Immature natural killer cell (primary cell): ENCODE measurements around the gene EEF1B2. TPM values are rescaled to one million over a fixed set of nuclear protein-coding genes. Genes with fewer than 3 reads are reported as not detected.
"Not testable (repeated sequence)": the region's sequence is repeated elsewhere in the genome, so short reads cannot be mapped to it uniquely, and the experiment has no call there.

Experiments
- DNase-seq, 3 donors: peaks; one replicate each; pipeline ENCODE4 v3.0.0; 2022; ENCODE audit warnings: mixed read lengths in 1 of 3
- H3K27ac Mint-ChIP-seq, 6 donors: one replicate each; pipeline ENCODE4 v1.8.0; 2020; ENCODE audit warnings: mixed read lengths in 6 of 6, mild to moderate bottlenecking in 5 of 6, inconsistent platforms in 4 of 6, moderate library complexity in 3 of 6
- H3K27me3 Mint-ChIP-seq, 3 donors: one replicate each; pipeline ENCODE4 v1.8.0; 2020 to 2021; ENCODE audit warnings: low read depth in 3 of 3, mild to moderate bottlenecking in 3 of 3, mixed read lengths in 3 of 3, moderate library complexity in 3 of 3, inconsistent platforms in 1 of 3
- H3K36me3 Mint-ChIP-seq, 3 donors: one replicate each; pipeline ENCODE4 v1.8.0; 2020; ENCODE audit warnings: mixed read lengths in 3 of 3, inconsistent platforms in 2 of 3, mild to moderate bottlenecking in 2 of 3
- H3K4me1 Mint-ChIP-seq, 2 donors: one replicate each; pipeline ENCODE4 v1.8.0; 2020; ENCODE audit warnings: inconsistent platforms in 2 of 2, mild to moderate bottlenecking in 2 of 2, mixed read lengths in 2 of 2, moderate library complexity in 1 of 2
- H3K4me3 Mint-ChIP-seq, 5 donors: one replicate each; pipeline ENCODE4 v1.8.0; 2020; ENCODE audit warnings: mild to moderate bottlenecking in 5 of 5, mixed read lengths in 5 of 5, inconsistent platforms in 3 of 5, moderate library complexity in 3 of 5
- H3K9me3 Mint-ChIP-seq, 6 donors: one replicate each; pipeline ENCODE4 v1.8.0; 2020; ENCODE audit warnings: mild to moderate bottlenecking in 6 of 6, mixed read lengths in 6 of 6, inconsistent platforms in 4 of 6, moderate library complexity in 3 of 6
- polyA plus RNA-seq, 3 donors: library from polyadenylated mRNA; unstranded; fragments of 300-500 nt; fragmentation: Illumina TruSeq; gene quantifications; one replicate each; pipeline ENCODE4 v1.2.3, GENCODE V29; 2021

Gene EEF1B2
- polyA plus RNA-seq, 3 donors from 2014 or later: 434 to 1,002 (median 456) TPM

GRCh38 chr2:206176901-206177300 is 17.2 kb downstream of the EEF1B2 start:
- Mint-ChIP-seq H3K9me3 (no peaks in the 10 kb centered on the region), H3K27me3 (peaks cover 0 to 5% (median 3%) of the 10 kb centered on the region in 3 donors), H3K4me1 (no peaks in the 10 kb centered on the region), H3K36me3 (no peaks in the 10 kb centered on the region), H3K27ac (no peak overlapping the region), H3K4me3 (no peak overlapping the region)
- DNase-seq: no peak

- not testable (repeated sequence) for H3K4me1 Mint-ChIP-seq, H3K4me3 Mint-ChIP-seq, H3K9me3 Mint-ChIP-seq, DNase-seq, H3K27me3 Mint-ChIP-seq, H3K36me3 Mint-ChIP-seq, H3K27ac Mint-ChIP-seq
These were observed 21.8 kb downstream of the EEF1B2 start for GRCh38 chr2:206181526-206181925.

- no peak overlapping the region for H3K4me3 Mint-ChIP-seq
- no peak overlapping the region for H3K27ac Mint-ChIP-seq
- peaks cover 0 to 1% (median 0%) of the 10 kb centered on the region in 6 donors for H3K9me3 Mint-ChIP-seq
- peaks cover 2 to 8% (median 7%) of the 10 kb centered on the region in 3 donors for H3K27me3 Mint-ChIP-seq
- H3K4me1 Mint-ChIP-seq: no peaks in the 10 kb centered on the region
- no peak for DNase-seq
- H3K36me3 Mint-ChIP-seq: no peaks in the 10 kb centered on the region
These were observed 30.0 kb downstream of the EEF1B2 start for GRCh38 chr2:206189691-206190090.

GRCh38 chr2:206190111-206190510 is 30.4 kb downstream of the EEF1B2 start:
- Mint-ChIP-seq H3K4me3 (no peak overlapping the region), H3K4me1 (no peaks in the 10 kb centered on the region), H3K27ac (no peak overlapping the region), H3K9me3 (peaks cover 0 to 1% (median 0%) of the 10 kb centered on the region in 6 donors), H3K27me3 (peaks cover 2 to 12% (median 7%) of the 10 kb centered on the region in 3 donors), H3K36me3 (no peaks in the 10 kb centered on the region)
- DNase-seq: no peak

GRCh38 chr2:206190689-206191088 is 31.0 kb downstream of the EEF1B2 start:
- Mint-ChIP-seq H3K9me3 (peaks cover 0 to 1% (median 0%) of the 10 kb centered on the region in 6 donors), H3K36me3 (no peaks in the 10 kb centered on the region), H3K4me3 (no peak overlapping the region), H3K4me1 (no peaks in the 10 kb centered on the region), H3K27me3 (peaks cover 2 to 13% (median 7%) of the 10 kb centered on the region in 3 donors), H3K27ac (no peak overlapping the region)
- no peak for DNase-seq

GRCh38 chr2:206192157-206192556 is 32.5 kb downstream of the EEF1B2 start:
- Mint-ChIP-seq H3K27ac (no peak overlapping the region), H3K9me3 (peaks cover 0 to 1% (median 0%) of the 10 kb centered on the region in 6 donors), H3K4me3 (no peak overlapping the region), H3K27me3 (peaks cover 3 to 9% (median 5%) of the 10 kb centered on the region in 3 donors), H3K4me1 (no peaks in the 10 kb centered on the region), H3K36me3 (no peaks in the 10 kb centered on the region)
- DNase-seq: no peak

GRCh38 chr2:206193671-206194357 is 34.1 kb downstream of the EEF1B2 start:
- H3K36me3 Mint-ChIP-seq: no peaks in the 10 kb centered on the region
- no peak for DNase-seq
- H3K9me3 Mint-ChIP-seq: no peaks in the 10 kb centered on the region
- peaks cover 1 to 13% (median 5%) of the 10 kb centered on the region in 3 donors for H3K27me3 Mint-ChIP-seq
- no peak overlapping the region for H3K27ac Mint-ChIP-seq
- H3K4me1 Mint-ChIP-seq: no peaks in the 10 kb centered on the region
- H3K4me3 Mint-ChIP-seq: no peak overlapping the region

GRCh38 chr2:206198677-206199076 is 39.0 kb downstream of the EEF1B2 start:
- Mint-ChIP-seq H3K36me3 (no peaks in the 10 kb centered on the region), H3K27me3 (peaks cover 0 to 12% (median 3%) of the 10 kb centered on the region in 3 donors), H3K9me3 (peaks cover 0 to 2% (median 0%) of the 10 kb centered on the region in 6 donors), H3K4me3 (no peak overlapping the region), H3K27ac (no peak overlapping the region), H3K4me1 (no peaks in the 10 kb centered on the region)
- DNase-seq: no peak

GRCh38 chr2:206201075-206201848 is 41.6 kb downstream of the EEF1B2 start:
- Mint-ChIP-seq H3K36me3 (no peaks in the 10 kb centered on the region), H3K9me3 (peaks cover 0 to 3% (median 0%) of the 10 kb centered on the region in 6 donors), H3K27me3 (peaks cover 0 to 5% (median 5%) of the 10 kb centered on the region in 3 donors), H3K4me1 (no peaks in the 10 kb centered on the region), H3K27ac (no peak overlapping the region), H3K4me3 (no peak overlapping the region)
- DNase-seq: no peak

- H3K4me3 Mint-ChIP-seq: no peak overlapping the region
- no peak overlapping the region for H3K27ac Mint-ChIP-seq
- H3K4me1 Mint-ChIP-seq: no peaks in the 10 kb centered on the region
- no peaks in the 10 kb centered on the region for H3K36me3 Mint-ChIP-seq
- H3K9me3 Mint-ChIP-seq: peaks cover 0 to 3% (median 0%) of the 10 kb centered on the region in 6 donors
- peaks cover 0 to 5% (median 2%) of the 10 kb centered on the region in 3 donors for H3K27me3 Mint-ChIP-seq
- no peak for DNase-seq
These were observed 42.8 kb downstream of the EEF1B2 start for GRCh38 chr2:206202446-206202845.

GRCh38 chr2:206203331-206203730 is 43.6 kb downstream of the EEF1B2 start:
- Mint-ChIP-seq H3K9me3 (peaks cover 0 to 3% (median 0%) of the 10 kb centered on the region in 6 donors), H3K4me1 (no peaks in the 10 kb centered on the region), H3K4me3 (no peak overlapping the region), H3K27ac (no peak overlapping the region), H3K36me3 (no peaks in the 10 kb centered on the region), H3K27me3 (peaks cover 0 to 5% (median 2%) of the 10 kb centered on the region in 3 donors)
- no peak for DNase-seq

- Mint-ChIP-seq H3K9me3 (peaks cover 0 to 2% (median 0%) of the 10 kb centered on the region in 6 donors), H3K27ac (no peak overlapping the region), H3K4me1 (no peaks in the 10 kb centered on the region), H3K4me3 (no peak overlapping the region), H3K36me3 (no peaks in the 10 kb centered on the region), H3K27me3 (peaks cover 0 to 2% (median 0%) of the 10 kb centered on the region in 3 donors)
- DNase-seq: no peak
These were observed 45.0 kb downstream of the EEF1B2 start for GRCh38 chr2:206204710-206205109.

- not testable (repeated sequence) for H3K4me1 Mint-ChIP-seq, DNase-seq, H3K27me3 Mint-ChIP-seq
These were observed 47.6 kb downstream of the EEF1B2 start for GRCh38 chr2:206207316-206207715.

GRCh38 chr2:206208900-206209299 is 49.2 kb downstream of the EEF1B2 start:
- H3K27ac Mint-ChIP-seq: no peak overlapping the region
- no peak overlapping the region for H3K4me3 Mint-ChIP-seq
- H3K36me3 Mint-ChIP-seq: no peaks in the 10 kb centered on the region
- DNase-seq: no peak
- peaks cover 0 to 2% (median 0%) of the 10 kb centered on the region in 6 donors for H3K9me3 Mint-ChIP-seq
- no peaks in the 10 kb centered on the region for H3K4me1 Mint-ChIP-seq
- peaks cover 0 to 3% (median 2%) of the 10 kb centered on the region in 3 donors for H3K27me3 Mint-ChIP-seq

More at GRCh38 chr2:206207316-206207715, 47.6 kb downstream of the EEF1B2 start:
- H3K9me3 Mint-ChIP-seq, H3K36me3 Mint-ChIP-seq, H3K27ac Mint-ChIP-seq, H3K4me3 Mint-ChIP-seq: not testable (repeated sequence)
